ENCODE data around the gene TGFBR3. TPM values are rescaled to one million over a fixed set of nuclear protein-coding genes. Genes with fewer than 3 reads are reported as not detected.

Gene TGFBR3
- total and polyA plus RNA-seq, 2 of the 4 experiments (the other 2 are of a cell fraction) = 3.0 to 11.3 TPM

GRCh38 chr1:91819038-91819788 lies 66.7 kb downstream of the TGFBR3 start:
- no peak overlapping the region for H4K91ac ChIP-seq (ENCODE audit: insufficient read depth, low read depth, low read length)
- ATAC-seq (ENCODE audit: low read depth) = no peak
- H4K20me1 ChIP-seq (ENCODE audit: insufficient read depth, low read length) = no peaks in the 10 kb centered on the region; the same call in 1 of the 2 replicates
- H3K14ac ChIP-seq (replicated peaks; ENCODE audit: low read depth, low read length) = no peak overlapping the region
- DNase-seq = no peak
- H3K4me3 ChIP-seq (ENCODE audit: insufficient read depth, low read depth, low read length) = no peak overlapping the region
- intact Hi-C loops (cut with micrococcal nuclease) = no loop called here
- BruUV-seq (replicated peaks) = no TSS peak
- H3K9ac ChIP-seq (ENCODE audit: low read depth, low read length) = no peak overlapping the region
- WGBS, 2 experiments (ENCODE audit: extremely low coverage in 2 of 2, insufficient read length in 1 of 2) = 80% methylated on average over 6 of the region's 11 CpGs; no CpG with 5 or more reads in 1 of the 2 experiments
- H3K4ac ChIP-seq (ENCODE audit: low read depth, low read length) = no peak overlapping the region
- H3K79me1 ChIP-seq (ENCODE audit: low read depth in 1 of 2, low read length in 2 of 2) = peaks cover 0 to 3% of the 10 kb centered on the region in 2 experiments; a peak in 1 of 4 replicates
- H3K4me1 ChIP-seq (ENCODE audit: control insufficient read depth, insufficient read depth, low read length) = peaks cover 3% of the 10 kb centered on the region; the same call in 1 of the 2 replicates
- H3K27me3 ChIP-seq (ENCODE audit: control insufficient read depth, insufficient read depth, low read length) = no peaks in the 10 kb centered on the region
- no peak overlapping the region for H3K18ac ChIP-seq (ENCODE audit: low read depth, low read length)
- H2BK5ac ChIP-seq (ENCODE audit: low read depth, low read length, poor library complexity, severe bottlenecking) = no peak overlapping the region
- H3K27ac ChIP-seq (ENCODE audit: insufficient read depth, low read length) = no peak overlapping the region
- no peak overlapping the region for H2AK9ac ChIP-seq (replicated peaks; ENCODE audit: low read depth, low read length, poor library complexity)
- no peak overlapping the region for H3K23ac ChIP-seq (ENCODE audit: low read depth, low read length)
- H4K5ac ChIP-seq (ENCODE audit: low read depth, low read length) = no peak overlapping the region
- no peaks in the 10 kb centered on the region for H3K9me3 ChIP-seq (ENCODE audit: control insufficient read depth, insufficient read depth, low read length)
- in situ Hi-C loops (cut with MboI; ENCODE audit: low sequenced_read_pairs) = no loop called here
- H3K36me3 ChIP-seq (ENCODE audit: control insufficient read depth, insufficient read depth, low read length) = no peaks in the 10 kb centered on the region
- TF ChIP-seq MXI1 (IDR thresholded peaks at IDR 0.05; ENCODE audit: borderline replicate concordance, low read depth, low read length) = no peak
- TF ChIP-seq POLR2A (IDR thresholded peaks at IDR 0.05; ENCODE audit: low read depth, low read length) = no peak
- no peak for TF ChIP-seq CHD1 (IDR thresholded peaks at IDR 0.05; ENCODE audit: low read depth, low read length)
- TF ChIP-seq RAD21 (IDR thresholded peaks at IDR 0.05; ENCODE audit: low read length) = no peak
- TF ChIP-seq CTCF (conservative IDR thresholded peaks at IDR 0.05; ENCODE audit: low read depth, low read length) = no peak
- TF ChIP-seq MAFK (IDR thresholded peaks at IDR 0.05; ENCODE audit: low read depth, low read length) = no peak
- no peak overlapping the region for H2BK20ac ChIP-seq (ENCODE audit: low read depth, low read length)
- POLR2A ChIA-PET (ENCODE audit: unreplicated experiment) = no interaction called here
- dilution Hi-C loops (cut with HindIII; ENCODE audit: low sequenced_read_pairs, unreplicated experiment) = no loop called here
- no peak overlapping the region for H4K8ac ChIP-seq (ENCODE audit: low read depth in 2 of 2, low read length in 2 of 2)
- H3K4me2 ChIP-seq (ENCODE audit: low read depth, low read length) = no peak overlapping the region
- CTCF ChIA-PET = no interaction called here
- H2BK120ac ChIP-seq (ENCODE audit: low read depth, low read length) = no peak overlapping the region
- no peak overlapping the region for H3K56ac ChIP-seq (ENCODE audit: extremely low read depth, insufficient read depth, low read length)
- no peak overlapping the region for H2AFZ ChIP-seq (replicated peaks; ENCODE audit: low read length, poor library complexity)
- no peak overlapping the region for H2AK5ac ChIP-seq (ENCODE audit: low read depth, low read length)
- H3K9me1 ChIP-seq (ENCODE audit: insufficient read depth, low read length) = no peaks in the 10 kb centered on the region; the same call in 1 of the 2 replicates
- no peak overlapping the region for H2BK15ac ChIP-seq (ENCODE audit: low read depth, low read length)
